ENCODE measurements around the gene LZIC.

Gene LZIC

GRCh38 chr1:9888886-9889285 is 54.3 kb downstream of the LZIC start:
- no peak overlapping the region for H3K4me3 ChIP-seq (replicated peaks in 1 of 2; ENCODE audit: low read depth in 2 of 2, low read length in 2 of 2)
- TF ChIP-seq, protein P1, sequence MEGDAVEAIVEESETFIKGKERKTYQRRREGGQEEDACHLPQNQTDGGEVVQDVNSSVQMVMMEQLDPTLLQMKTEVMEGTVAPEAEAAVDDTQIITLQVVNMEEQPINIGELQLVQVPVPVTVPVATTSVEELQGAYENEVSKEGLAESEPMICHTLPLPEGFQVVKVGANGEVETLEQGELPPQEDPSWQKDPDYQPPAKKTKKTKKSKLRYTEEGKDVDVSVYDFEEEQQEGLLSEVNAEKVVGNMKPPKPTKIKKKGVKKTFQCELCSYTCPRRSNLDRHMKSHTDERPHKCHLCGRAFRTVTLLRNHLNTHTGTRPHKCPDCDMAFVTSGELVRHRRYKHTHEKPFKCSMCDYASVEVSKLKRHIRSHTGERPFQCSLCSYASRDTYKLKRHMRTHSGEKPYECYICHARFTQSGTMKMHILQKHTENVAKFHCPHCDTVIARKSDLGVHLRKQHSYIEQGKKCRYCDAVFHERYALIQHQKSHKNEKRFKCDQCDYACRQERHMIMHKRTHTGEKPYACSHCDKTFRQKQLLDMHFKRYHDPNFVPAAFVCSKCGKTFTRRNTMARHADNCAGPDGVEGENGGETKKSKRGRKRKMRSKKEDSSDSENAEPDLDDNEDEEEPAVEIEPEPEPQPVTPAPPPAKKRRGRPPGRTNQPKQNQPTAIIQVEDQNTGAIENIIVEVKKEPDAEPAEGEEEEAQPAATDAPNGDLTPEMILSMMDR (IDR thresholded peaks at IDR 0.05; ENCODE audit: low read depth, low read length): no peak
- no peak for DNase-seq (ENCODE audit: low read depth in 2 of 2)

GRCh38 chr1:9887070-9887469 is 56.1 kb downstream of the LZIC start:
- TF ChIP-seq, protein P1 (IDR thresholded peaks at IDR 0.05; ENCODE audit: low read depth, low read length): no peak
- DNase-seq (ENCODE audit: low read depth in 2 of 2): no peak
- H3K4me3 ChIP-seq (replicated peaks in 1 of 2; ENCODE audit: low read depth in 2 of 2, low read length in 2 of 2): no peak overlapping the region

GRCh38 chr1:9886092-9886742 is 57.0 kb downstream of the LZIC start:
- no peak for DNase-seq (ENCODE audit: low read depth in 2 of 2)
- TF ChIP-seq, protein P1 (IDR thresholded peaks at IDR 0.05; ENCODE audit: low read depth, low read length): no peak
- no peak overlapping the region for H3K4me3 ChIP-seq (replicated peaks in 1 of 2; ENCODE audit: low read depth in 2 of 2, low read length in 2 of 2)

GRCh38 chr1:9884805-9885204 is 58.4 kb downstream of the LZIC start:
- TF ChIP-seq, protein P1 (IDR thresholded peaks at IDR 0.05; ENCODE audit: low read depth, low read length): no peak
- no peak overlapping the region for H3K4me3 ChIP-seq (replicated peaks in 1 of 2; ENCODE audit: low read depth in 2 of 2, low read length in 2 of 2)
- no peak for DNase-seq (ENCODE audit: low read depth in 2 of 2)

DNA sequence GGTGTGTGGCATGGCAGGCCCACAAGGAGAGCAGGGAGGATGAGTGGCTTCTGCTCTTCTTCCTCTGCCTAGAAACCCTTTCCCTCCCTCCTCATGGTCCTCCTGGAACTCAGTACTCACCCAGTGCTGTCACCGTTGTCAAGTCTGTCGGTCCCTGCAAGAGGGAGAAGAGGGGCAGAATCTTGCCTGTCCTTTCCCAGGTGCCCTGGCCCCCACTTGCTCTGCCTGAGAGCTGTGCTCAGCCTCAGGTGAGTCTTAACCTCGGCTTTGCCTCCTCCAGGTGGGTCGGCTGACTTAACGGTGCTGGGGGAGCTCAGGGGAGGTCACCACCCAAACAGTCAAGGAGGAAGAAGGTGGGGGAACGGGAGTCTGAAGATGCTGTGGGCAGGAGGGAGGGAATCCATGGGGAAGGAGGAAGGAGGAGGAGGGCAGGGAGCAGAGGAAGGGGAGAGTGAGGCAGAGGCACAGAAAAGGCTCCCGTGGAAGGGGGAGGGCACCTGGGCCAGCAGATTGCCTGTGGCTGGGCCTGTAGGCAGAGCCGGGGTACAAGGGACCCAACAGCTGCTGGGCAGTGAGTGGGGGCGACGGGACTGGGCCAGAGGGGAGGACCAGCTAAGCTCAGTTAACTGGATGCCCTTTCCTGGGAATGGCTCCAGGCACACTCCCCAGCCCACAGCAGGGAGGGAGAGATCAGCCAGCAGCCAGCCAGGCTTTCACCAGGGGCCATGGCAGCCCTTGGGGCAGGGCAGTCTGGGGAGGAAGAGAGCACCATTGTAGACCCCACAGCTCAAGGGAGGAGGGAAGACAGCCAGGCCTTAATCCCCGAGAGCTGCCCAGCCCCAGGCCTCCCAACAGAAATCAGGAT is 59.4 kb downstream of the LZIC start:
- DNase-seq (ENCODE audit: low read depth in 2 of 2): no peak

GRCh38 chr1:9882945-9883303 is 60.3 kb downstream of the LZIC start:
- no peak for DNase-seq (ENCODE audit: low read depth in 2 of 2)
- H3K4me3 ChIP-seq (replicated peaks in 1 of 2; ENCODE audit: low read depth in 2 of 2, low read length in 2 of 2): no peak overlapping the region
- TF ChIP-seq, protein P1 (IDR thresholded peaks at IDR 0.05; ENCODE audit: low read depth, low read length): no peak

More for the DNA sequence above, 59.4 kb downstream of the LZIC start:
- TF ChIP-seq, protein P1 (IDR thresholded peaks at IDR 0.05; ENCODE audit: low read depth, low read length): no peak
- no peak overlapping the region for H3K4me3 ChIP-seq (replicated peaks in 1 of 2; ENCODE audit: low read depth in 2 of 2, low read length in 2 of 2)

Measured in cardiac fibroblast (primary cell).